Fibroblast of pulmonary artery (primary cell): ENCODE data around the gene FAM181B.

Experiments
- DNase-seq: peaks from one replicate; pipeline ENCODE4 v3.0.0-alpha.2; 2010; ENCODE audit warnings: low read depth
- H3K4me3 ChIP-seq: replicated peaks from 2 replicates; pipeline ENCODE4 v1.5.1; 2011; ENCODE audit warnings: low read depth, mild to moderate bottlenecking, control low read depth, low read length, moderate library complexity
- CTCF ChIP-seq: IDR thresholded peaks from 2 replicates; pipeline ENCODE4 v1.5.1; 2011; ENCODE audit warnings: mild to moderate bottlenecking, control low read depth, low read length, inconsistent platforms; ENCODE audit errors: missing control alignments

Gene FAM181B

GRCh38 chr11:82734120-82734479 lies 436 bp upstream of the FAM181B start:
- DNase-seq: no peak
- no peak for TF ChIP-seq CTCF
- peak overlapping the region; percentile 25 for H3K4me3 ChIP-seq

GRCh38 chr11:82732734-82733443 lies 775 bp downstream of the FAM181B start:
- H3K4me3 ChIP-seq: peak overlapping the region; percentile 28
- TF ChIP-seq CTCF: no peak
- DNase-seq: no peak

- no peak for DNase-seq
- no peak overlapping the region for H3K4me3 ChIP-seq
- TF ChIP-seq CTCF: no peak
Observed at GRCh38 chr11:82732348-82732733, 1.3 kb downstream of the FAM181B start.

GRCh38 chr11:82731691-82732277 lies 1.9 kb downstream of the FAM181B start:
- DNase-seq: no peak
- no peak overlapping the region for H3K4me3 ChIP-seq
- no peak for TF ChIP-seq CTCF

- TF ChIP-seq CTCF: no peak
- DNase-seq: no peak
- H3K4me3 ChIP-seq: no peak overlapping the region
Observed at GRCh38 chr11:82730754-82731153, 2.9 kb downstream of the FAM181B start.

- TF ChIP-seq CTCF: no peak
- H3K4me3 ChIP-seq: no peak overlapping the region
- DNase-seq: no peak
Observed at GRCh38 chr11:82730286-82730685, 3.4 kb downstream of the FAM181B start.

- H3K4me3 ChIP-seq: no peak overlapping the region
- TF ChIP-seq CTCF: no peak
- DNase-seq: no peak
Observed at GRCh38 chr11:82724026-82724425, 9.6 kb downstream of the FAM181B start.
